ENCODE measurements around the gene TXNRD3.

The TXNRD3 gene

DNA sequence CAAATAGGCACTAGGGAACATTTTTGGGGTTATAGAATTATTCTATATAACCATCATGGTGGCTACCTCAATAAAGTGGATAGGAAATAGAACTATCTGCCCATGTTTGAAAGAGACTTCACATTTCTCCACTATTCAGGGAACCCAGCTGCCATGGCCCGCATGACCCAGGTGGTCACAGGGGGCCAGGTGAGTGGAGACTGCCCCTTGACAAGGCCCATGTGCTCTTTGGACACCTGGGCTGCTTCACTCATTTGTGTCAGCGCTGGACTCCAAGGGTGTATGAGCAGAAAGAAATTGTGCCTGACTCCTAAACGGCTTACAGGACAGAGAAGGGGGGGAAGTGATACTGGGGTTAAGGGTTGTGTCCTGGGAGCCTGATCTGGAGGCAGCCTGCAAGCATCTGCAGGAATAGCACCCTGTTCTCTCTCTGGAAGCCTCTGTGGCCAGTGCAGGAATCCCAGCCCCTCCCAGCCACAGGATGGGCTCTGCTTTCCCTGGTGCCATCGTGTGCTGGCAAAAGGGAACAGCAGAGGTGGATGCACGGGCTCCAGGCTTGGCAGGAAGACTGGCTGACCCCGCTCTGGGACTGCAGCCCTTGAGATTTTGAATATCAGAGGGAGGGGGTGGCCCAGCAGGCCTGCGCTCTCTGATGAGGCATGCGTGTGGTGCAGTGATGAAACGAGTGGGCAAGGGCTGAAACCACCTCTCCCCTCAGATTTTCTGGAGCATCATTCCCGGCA is 87.1 kb downstream of the TXNRD3 start:
- no peak overlapping the region for H3K27ac ChIP-seq (replicated peaks; ENCODE audit: low read length)
- DNase-seq (ENCODE audit: low spot score): no peak
- peak overlapping the region; percentile 5 for H3K18ac ChIP-seq (ENCODE audit: low read length)
- H3K9ac ChIP-seq (ENCODE audit: low read depth, low read length, poor library complexity): no peak overlapping the region
- WGBS, 2 donors (ENCODE audit: extremely low coverage in 2 of 2, insufficient read length in 2 of 2, insufficient replicate concordance in 1 of 2): no CpG with 5 or more reads among the region's 10 CpGs
- no peak overlapping the region for H3K14ac ChIP-seq (ENCODE audit: low read length)
- peaks cover 2 to 3% of the 10 kb centered on the region in 2 donors for H3K9me3 ChIP-seq (replicated peaks in 1 of 2; ENCODE audit: control insufficient read depth in 2 of 2, insufficient read depth in 1 of 2, low read depth in 1 of 2, low read length in 2 of 2)
- H4K91ac ChIP-seq (ENCODE audit: low read depth, low read length, poor library complexity): no peak overlapping the region
- no peak overlapping the region for H2BK5ac ChIP-seq (ENCODE audit: low read length)
- H3K23ac ChIP-seq (ENCODE audit: low read depth, low read length, poor library complexity): no peak overlapping the region
- H3K4me2 ChIP-seq (ENCODE audit: insufficient read depth, low read length, poor library complexity, severe bottlenecking): no peak overlapping the region
- H2AK5ac ChIP-seq (ENCODE audit: low read depth, low read length): no peak overlapping the region
- no peaks in the 10 kb centered on the region for H3K36me3 ChIP-seq (replicated peaks in 1 of 2; ENCODE audit: control insufficient read depth in 2 of 2, insufficient read depth in 2 of 2, low read length in 2 of 2)
- H4K8ac ChIP-seq (ENCODE audit: low read depth, low read length): no peak overlapping the region
- no peaks in the 10 kb centered on the region for H3K79me1 ChIP-seq (ENCODE audit: low read depth, low read length)
- H3K4ac ChIP-seq (ENCODE audit: low read length): no peak overlapping the region
- H2BK120ac ChIP-seq (ENCODE audit: low read depth, low read length): no peak overlapping the region
- H3K4me1 ChIP-seq (ENCODE audit: control insufficient read depth in 2 of 2, insufficient read depth in 1 of 2, low read depth in 1 of 2, low read length in 2 of 2): peaks cover 3 to 12% of the 10 kb centered on the region in 2 donors
- peaks cover 0 to 10% (median 0%) of the 10 kb centered on the region in 3 experiments for H3K27me3 ChIP-seq (ENCODE audit: control insufficient read depth in 3 of 3, insufficient read depth in 3 of 3, low read depth in 1 of 3, low read length in 3 of 3)
- H2BK12ac ChIP-seq (ENCODE audit: low read length): no peak overlapping the region
- no peak overlapping the region for H3K4me3 ChIP-seq (ENCODE audit: low read length in 2 of 2)
- no peak overlapping the region for H2AFZ ChIP-seq (ENCODE audit: low read length)
- H2BK15ac ChIP-seq (ENCODE audit: low read length): no peak overlapping the region

DNA sequence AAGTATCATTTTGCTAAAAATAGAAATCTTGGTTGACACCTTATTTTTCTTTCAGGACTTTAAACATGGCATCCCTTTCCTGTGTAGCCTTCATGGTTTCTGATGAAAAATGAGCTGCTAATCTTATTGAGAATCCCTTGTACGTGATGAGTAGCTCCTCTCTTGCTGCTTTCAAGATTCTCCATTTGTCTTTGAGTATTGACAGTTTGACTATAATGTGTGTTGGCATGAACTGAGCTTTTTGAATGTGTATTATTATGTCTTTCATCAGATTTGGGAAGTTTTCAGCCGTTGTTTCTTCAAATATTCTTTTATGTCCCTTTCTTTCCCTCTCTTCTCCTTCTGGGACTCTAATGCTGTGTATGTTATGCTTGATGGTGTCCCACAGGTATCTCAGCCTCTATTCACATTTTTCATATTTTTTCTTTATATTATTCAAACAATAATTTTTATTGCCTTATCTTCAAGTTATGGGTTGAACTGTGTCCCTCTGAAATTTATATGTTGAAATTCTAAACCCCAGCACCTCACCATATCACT is 92.1 kb downstream of the TXNRD3 start:
- Histone ChIP-seq H3K18ac (ENCODE audit: low read length) (no peak overlapping the region), H3K36me3 (replicated peaks in 1 of 2; ENCODE audit: control insufficient read depth in 2 of 2, insufficient read depth in 2 of 2, low read length in 2 of 2) (no peaks in the 10 kb centered on the region), H3K14ac (ENCODE audit: low read length) (no peak overlapping the region), H3K9ac (ENCODE audit: low read depth, low read length, poor library complexity) (no peak overlapping the region), H3K4me2 (ENCODE audit: insufficient read depth, low read length, poor library complexity, severe bottlenecking) (no peak overlapping the region), H3K27me3 (ENCODE audit: control insufficient read depth in 3 of 3, insufficient read depth in 3 of 3, low read depth in 1 of 3, low read length in 3 of 3) (peaks cover 0 to 18% (median 0%) of the 10 kb centered on the region in 3 experiments), H2BK12ac (ENCODE audit: low read length) (no peak overlapping the region), H4K91ac (ENCODE audit: low read depth, low read length, poor library complexity) (no peak overlapping the region), H2BK15ac (ENCODE audit: low read length) (no peak overlapping the region), H2BK120ac (ENCODE audit: low read depth, low read length) (no peak overlapping the region), H2AFZ (ENCODE audit: low read length) (no peak overlapping the region), H2BK5ac (ENCODE audit: low read length) (no peak overlapping the region), H3K27ac (replicated peaks; ENCODE audit: low read length) (no peak overlapping the region), H3K79me1 (ENCODE audit: low read depth, low read length) (no peaks in the 10 kb centered on the region), H3K23ac (ENCODE audit: low read depth, low read length, poor library complexity) (no peak overlapping the region), H3K4me3 (ENCODE audit: low read length in 2 of 2) (no peak overlapping the region), H3K4ac (ENCODE audit: low read length) (no peak overlapping the region), H2AK5ac (ENCODE audit: low read depth, low read length) (no peak overlapping the region), H4K8ac (ENCODE audit: low read depth, low read length) (no peak overlapping the region), H3K4me1 (ENCODE audit: control insufficient read depth in 2 of 2, insufficient read depth in 1 of 2, low read depth in 1 of 2, low read length in 2 of 2) (peaks cover 0 to 3% of the 10 kb centered on the region in 2 donors), H3K9me3 (replicated peaks in 1 of 2; ENCODE audit: control insufficient read depth in 2 of 2, insufficient read depth in 1 of 2, low read depth in 1 of 2, low read length in 2 of 2) (peaks cover 2 to 3% of the 10 kb centered on the region in 2 donors)
- WGBS, 2 donors (ENCODE audit: extremely low coverage in 2 of 2, insufficient read length in 2 of 2, insufficient replicate concordance in 1 of 2): no CpG with 5 or more reads among the region's 2 CpGs
- DNase-seq (ENCODE audit: low spot score): no peak

DNA sequence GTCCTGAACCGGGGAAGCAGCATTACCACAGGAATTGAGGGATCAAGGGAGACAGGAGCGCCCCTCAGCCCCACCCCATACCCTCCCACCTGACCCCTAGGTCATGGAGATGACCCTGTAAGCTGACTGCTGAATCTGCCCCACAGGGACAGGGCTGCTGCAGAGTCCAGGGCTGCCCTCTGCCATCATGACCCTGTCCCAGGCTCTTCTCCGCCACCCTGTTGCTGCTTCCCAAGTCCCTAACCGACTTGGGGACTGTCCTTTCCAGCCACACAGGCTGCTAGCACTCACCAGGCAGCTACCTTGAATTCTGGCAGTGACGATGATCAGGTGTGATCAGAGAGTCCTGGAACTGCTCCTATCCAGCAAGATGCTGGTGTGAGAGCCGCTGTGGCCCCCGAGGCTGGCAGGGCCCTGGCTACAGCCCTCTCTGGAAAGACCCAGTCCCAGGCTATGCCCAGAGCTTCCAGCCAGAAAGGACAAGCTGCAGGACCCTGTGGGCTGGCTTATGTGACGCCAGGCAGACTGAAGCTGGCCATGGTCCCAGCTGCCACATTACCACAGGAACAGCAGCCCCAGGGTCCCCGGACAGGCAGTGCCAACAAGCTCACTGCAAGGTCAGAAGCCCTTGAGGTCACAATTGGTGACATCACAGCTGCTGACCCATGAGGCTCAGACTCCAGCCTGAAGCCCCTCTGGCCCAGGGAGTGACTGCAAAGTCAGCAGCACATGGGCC is 96.4 kb downstream of the TXNRD3 start, which contains the start of gene C3orf22:
TSS of gene C3orf22 (minus strand) at position 597 of the 736 bp plus-strand sequence. CDS start 5,542 bp downstream, outside the sequence.
- Histone ChIP-seq H2BK12ac (ENCODE audit: low read length) (no peak within 1 kb of the TSS), H2BK5ac (ENCODE audit: low read length) (no peak within 1 kb of the TSS), H3K23ac (ENCODE audit: low read depth, low read length, poor library complexity) (no peak within 1 kb of the TSS), H2BK120ac (ENCODE audit: low read depth, low read length) (no peak within 1 kb of the TSS), H3K4me3 (ENCODE audit: low read length in 2 of 2) (no peak within 1 kb of the TSS), H3K27me3 (ENCODE audit: control insufficient read depth in 3 of 3, insufficient read depth in 3 of 3, low read depth in 1 of 3, low read length in 3 of 3) (peaks cover 0 to 8% (median 0%) of the 10 kb centered on the region in 3 experiments), H2BK15ac (ENCODE audit: low read length) (no peak within 1 kb of the TSS), H3K36me3 (replicated peaks in 1 of 2; ENCODE audit: control insufficient read depth in 2 of 2, insufficient read depth in 2 of 2, low read length in 2 of 2) (no peaks in the 10 kb centered on the region), H3K4ac (ENCODE audit: low read length) (no peak within 1 kb of the TSS), H3K79me1 (ENCODE audit: low read depth, low read length) (peaks cover 5% of the 10 kb centered on the region), H4K8ac (ENCODE audit: low read depth, low read length) (peak within 1 kb of the TSS; percentile 43), H3K14ac (ENCODE audit: low read length) (no peak within 1 kb of the TSS), H3K27ac (replicated peaks; ENCODE audit: low read length) (no peak within 1 kb of the TSS), H2AFZ (ENCODE audit: low read length) (no peak within 1 kb of the TSS), H4K91ac (ENCODE audit: low read depth, low read length, poor library complexity) (no peak within 1 kb of the TSS), H3K9ac (ENCODE audit: low read depth, low read length, poor library complexity) (peak within 1 kb of the TSS; percentile 66), H3K4me2 (ENCODE audit: insufficient read depth, low read length, poor library complexity, severe bottlenecking) (no peak within 1 kb of the TSS), H3K9me3 (replicated peaks in 1 of 2; ENCODE audit: control insufficient read depth in 2 of 2, insufficient read depth in 1 of 2, low read depth in 1 of 2, low read length in 2 of 2) (peaks cover 0 to 3% of the 10 kb centered on the region in 2 donors), H3K4me1 (ENCODE audit: control insufficient read depth in 2 of 2, insufficient read depth in 1 of 2, low read depth in 1 of 2, low read length in 2 of 2) (peaks cover 0 to 3% of the 10 kb centered on the region in 2 donors), H3K18ac (ENCODE audit: low read length) (no peak within 1 kb of the TSS), H2AK5ac (ENCODE audit: low read depth, low read length) (peak within 1 kb of the TSS; percentile 11)
- no peak for DNase-seq (ENCODE audit: low spot score)
- WGBS, 2 donors (ENCODE audit: extremely low coverage in 2 of 2, insufficient read length in 2 of 2, insufficient replicate concordance in 1 of 2): no CpG with 5 or more reads among the region's 9 CpGs

DNA sequence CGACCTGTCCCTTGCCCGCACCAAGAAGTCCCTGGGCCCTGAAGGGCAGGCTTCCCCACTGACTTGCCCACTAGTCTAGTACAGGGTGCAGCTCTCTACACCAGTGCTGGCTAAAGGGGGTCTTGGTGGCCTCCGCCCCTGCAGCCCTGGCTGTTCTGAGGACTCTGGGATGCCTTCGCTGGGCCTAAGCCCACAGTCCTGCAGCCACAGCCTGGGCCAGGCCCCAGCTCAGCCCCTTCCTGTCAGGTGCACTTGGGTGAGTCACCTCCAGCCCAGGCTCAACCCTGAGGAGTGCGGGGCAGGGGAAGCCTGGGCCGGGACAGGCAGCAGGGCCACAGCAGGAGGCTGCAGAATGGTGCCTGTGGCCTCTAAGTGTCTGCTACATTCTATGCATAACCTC is 97.2 kb downstream of the TXNRD3 start:
- H3K4ac ChIP-seq (ENCODE audit: low read length): no peak overlapping the region
- no peak overlapping the region for H2BK120ac ChIP-seq (ENCODE audit: low read depth, low read length)
- no peak overlapping the region for H3K4me2 ChIP-seq (ENCODE audit: insufficient read depth, low read length, poor library complexity, severe bottlenecking)
- no peak overlapping the region for H3K14ac ChIP-seq (ENCODE audit: low read length)
- H2BK15ac ChIP-seq (ENCODE audit: low read length): no peak overlapping the region
- no peak overlapping the region for H2AFZ ChIP-seq (ENCODE audit: low read length)
- H3K9ac ChIP-seq (ENCODE audit: low read depth, low read length, poor library complexity): peak overlapping the region; percentile 66
- no peak overlapping the region for H3K27ac ChIP-seq (replicated peaks; ENCODE audit: low read length)
- peak overlapping the region; percentile 85 for H3K18ac ChIP-seq (ENCODE audit: low read length)
- no CpG with 5 or more reads among the region's 6 CpGs for WGBS, 2 donors (ENCODE audit: extremely low coverage in 2 of 2, insufficient read length in 2 of 2, insufficient replicate concordance in 1 of 2)
- H3K36me3 ChIP-seq (replicated peaks in 1 of 2; ENCODE audit: control insufficient read depth in 2 of 2, insufficient read depth in 2 of 2, low read length in 2 of 2): no peaks in the 10 kb centered on the region
- H3K9me3 ChIP-seq (replicated peaks in 1 of 2; ENCODE audit: control insufficient read depth in 2 of 2, insufficient read depth in 1 of 2, low read depth in 1 of 2, low read length in 2 of 2): no peaks in the 10 kb centered on the region
- H3K23ac ChIP-seq (ENCODE audit: low read depth, low read length, poor library complexity): no peak overlapping the region
- H2BK12ac ChIP-seq (ENCODE audit: low read length): no peak overlapping the region
- no peak for DNase-seq (ENCODE audit: low spot score)
- peak overlapping the region; percentile 43 for H4K8ac ChIP-seq (ENCODE audit: low read depth, low read length)
- H3K27me3 ChIP-seq (ENCODE audit: control insufficient read depth in 3 of 3, insufficient read depth in 3 of 3, low read depth in 1 of 3, low read length in 3 of 3): peaks cover 0 to 8% (median 0%) of the 10 kb centered on the region in 3 experiments
- H3K79me1 ChIP-seq (ENCODE audit: low read depth, low read length): peaks cover 5% of the 10 kb centered on the region
- peaks cover 0 to 3% of the 10 kb centered on the region in 2 donors for H3K4me1 ChIP-seq (ENCODE audit: control insufficient read depth in 2 of 2, insufficient read depth in 1 of 2, low read depth in 1 of 2, low read length in 2 of 2)
- H3K4me3 ChIP-seq (ENCODE audit: low read length in 2 of 2): no peak overlapping the region
- H2AK5ac ChIP-seq (ENCODE audit: low read depth, low read length): peak overlapping the region; percentile 11
- H2BK5ac ChIP-seq (ENCODE audit: low read length): no peak overlapping the region
- H4K91ac ChIP-seq (ENCODE audit: low read depth, low read length, poor library complexity): no peak overlapping the region
